ENCODE measurements around the gene C9orf78. TPM values are rescaled to one million over a fixed set of nuclear protein-coding genes. Genes with fewer than 3 reads are reported as not detected.

The C9orf78 gene
- total and polyA plus RNA-seq, 2 of the 8 experiments (the other 6 are each of a cell fraction or from before 2014, with no cell fraction given) = 17.4 to 40.6 TPM

DNA sequence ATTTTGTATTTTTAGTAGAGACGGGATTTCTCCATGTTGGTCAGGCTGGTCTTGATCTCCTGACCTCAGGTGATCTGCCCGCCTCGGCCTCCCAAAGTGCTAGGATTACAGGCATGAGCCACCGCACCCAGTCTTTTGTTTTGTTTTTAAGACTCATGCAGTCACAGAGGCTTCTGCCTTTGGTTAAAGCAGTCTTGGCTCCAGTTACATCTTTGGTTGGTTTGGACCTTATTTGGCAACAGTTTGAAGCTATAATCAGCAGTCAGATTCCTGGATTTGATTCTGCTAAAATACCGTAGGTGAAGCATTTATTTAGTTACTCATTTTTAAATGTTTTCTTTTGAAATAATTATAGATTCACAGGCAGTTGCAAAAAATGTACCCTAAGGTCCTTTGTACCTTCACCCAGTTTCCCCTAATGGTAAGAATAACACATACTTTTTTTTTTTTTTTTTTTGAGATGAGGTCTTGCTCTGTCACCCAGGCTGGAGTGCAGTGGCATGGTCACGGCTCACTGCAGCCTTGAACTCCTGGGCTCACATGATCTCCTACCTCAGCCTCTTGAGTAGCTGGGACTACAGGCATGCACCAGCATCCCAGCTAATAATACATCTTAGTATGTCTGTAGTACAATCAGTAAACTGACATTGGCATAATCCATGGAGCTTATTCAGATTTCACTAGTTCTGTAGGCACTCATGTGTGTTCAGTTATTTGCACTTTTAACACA, 15.9 kb upstream of the C9orf78 start:
- Histone ChIP-seq H3K79me2 (ENCODE audit: control insufficient read depth in 1 of 2, insufficient read depth in 2 of 2, low read length in 2 of 2) (no peaks in the 10 kb centered on the region), H3K27me3 (replicated peaks in 1 of 4; ENCODE audit: control insufficient read depth in 3 of 4, extremely low read depth in 1 of 4, insufficient read depth in 3 of 4, low read length in 3 of 4) (no peaks in the 10 kb centered on the region), H3K4me3 (ENCODE audit: extremely low read depth in 1 of 4, insufficient read depth in 2 of 4, low read depth in 3 of 4, low read length in 4 of 4) (no peak overlapping the region), H2BK120ac (replicated peaks; ENCODE audit: low read depth, low read length) (no peak overlapping the region), H2BK20ac (ENCODE audit: low read length) (no peak overlapping the region), H3K56ac (replicated peaks; ENCODE audit: insufficient read length, low read depth, low read length) (no peak overlapping the region), H3K36me3 (ENCODE audit: control insufficient read depth in 2 of 4, insufficient read depth in 4 of 4, low read length in 3 of 4) (peaks cover 0 to 9% (median 1%) of the 10 kb centered on the region in 4 experiments; a peak in 2 of 8 replicates), H4K5ac (ENCODE audit: insufficient read length, low read depth, low read length) (no peak overlapping the region), H4K91ac (replicated peaks; ENCODE audit: insufficient read length, low read length) (no peak overlapping the region), H3K18ac (ENCODE audit: extremely low read depth, low read length) (no peak overlapping the region), H4K20me1 (replicated peaks in 1 of 2; ENCODE audit: control insufficient read depth in 1 of 2, insufficient read depth in 2 of 2, low read length in 2 of 2) (peaks cover 2% of the 10 kb centered on the region in 2 experiments), H2BK15ac (ENCODE audit: low read length) (no peak overlapping the region), H3K27ac (ENCODE audit: low read depth, low read length) (no peak overlapping the region), H3K9me3 (ENCODE audit: insufficient read depth in 2 of 2, low read depth in 1 of 2, low read length in 1 of 2) (no peaks in the 10 kb centered on the region), H3K23me2 (ENCODE audit: low read depth, low read length) (no peaks in the 10 kb centered on the region), H3K14ac (ENCODE audit: insufficient read length) (no peak overlapping the region), H4K8ac (ENCODE audit: extremely low read depth, insufficient read depth, low read length) (no peak overlapping the region), H3K23ac (ENCODE audit: insufficient read length) (no peak overlapping the region), H2AK5ac (ENCODE audit: low read depth, low read length) (no peak overlapping the region), H3K4me1 (replicated peaks in 1 of 4; ENCODE audit: control insufficient read depth in 3 of 4, insufficient read depth in 4 of 4, low read length in 3 of 4) (no peaks in the 10 kb centered on the region), H3K79me1 (ENCODE audit: low read depth, low read length) (no peaks in the 10 kb centered on the region; the same call in 1 of the 2 replicates), H2AFZ (ENCODE audit: low read length) (no peak overlapping the region), H3K4ac (replicated peaks; ENCODE audit: insufficient read length, low read depth, low read length) (no peak overlapping the region), H3K9ac (replicated peaks in 1 of 4; ENCODE audit: extremely low read depth in 1 of 4, low read depth in 3 of 4, low read length in 3 of 4) (no peak overlapping the region), H2BK12ac (ENCODE audit: low read depth, low read length) (no peak overlapping the region), H3K4me2 (ENCODE audit: insufficient read depth in 1 of 2, low read depth in 2 of 2, low read length in 2 of 2) (no peak overlapping the region), H2BK5ac (ENCODE audit: low read depth, low read length) (no peak overlapping the region)
- DNase-seq (ENCODE audit: low read depth in 1 of 2, low spot score in 2 of 2) (no peak), FAIRE-seq (no peak)
- ChIA-PET CTCF (ENCODE audit: partially characterized antibody) (interaction anchor here (0.6 to 1.5 kb wide), 6 partner anchors 9 to 816 kb away, joined by 3 to 6 read pairs (median 3); no protein-coding TSS in a partner anchor), POLR2A (ENCODE audit: partially characterized antibody) (interaction anchor here (1.0 kb wide), 1 partner anchor 10 kb away, joined by 4 read pairs; no protein-coding TSS in a partner anchor)
- WGBS, 2 experiments (ENCODE audit: extremely low coverage in 1 of 2, insufficient coverage in 1 of 2, insufficient read length in 1 of 2, insufficient replicate concordance in 2 of 2, low coverage in 1 of 2, low lambda C conversion rate in 2 of 2, missing lambda C conversion rate in 1 of 2) = 93% methylated on average over 6 of the region's 6 CpGs; no CpG with 5 or more reads in 1 of the 2 experiments
- no peak for TF ChIP-seq GABPA (IDR thresholded peaks at IDR 0.05; ENCODE audit: borderline replicate concordance, insufficient read depth, low read length)
- no peak for TF ChIP-seq TAF7 (optimal IDR thresholded peaks at IDR 0.05; ENCODE audit: borderline replicate concordance, low read depth, low read length)
- no peak for TF ChIP-seq SUZ12 (IDR thresholded peaks at IDR 0.05; ENCODE audit: low read length)
- no peak for TF ChIP-seq SIX5 (IDR thresholded peaks at IDR 0.05; ENCODE audit: low read depth, low read length)
- TF ChIP-seq CTBP2 (IDR thresholded peaks at IDR 0.05; ENCODE audit: borderline replicate concordance, insufficient read depth, insufficient read length, low read length) = no peak
- no peak for TF ChIP-seq ZNF274 (IDR thresholded peaks at IDR 0.05; ENCODE audit: borderline replicate concordance, extremely low read depth, low read length)
- no peak for TF ChIP-seq JUN (IDR thresholded peaks at IDR 0.05; ENCODE audit: low read depth, low read length)
- TF ChIP-seq POLR2AphosphoS5 (IDR thresholded peaks at IDR 0.05; ENCODE audit: low read depth, low read length) = no peak
- TF ChIP-seq CHD1 (IDR thresholded peaks at IDR 0.05; ENCODE audit: low read depth, low read length) = no peak
- TF ChIP-seq, protein P1, sequence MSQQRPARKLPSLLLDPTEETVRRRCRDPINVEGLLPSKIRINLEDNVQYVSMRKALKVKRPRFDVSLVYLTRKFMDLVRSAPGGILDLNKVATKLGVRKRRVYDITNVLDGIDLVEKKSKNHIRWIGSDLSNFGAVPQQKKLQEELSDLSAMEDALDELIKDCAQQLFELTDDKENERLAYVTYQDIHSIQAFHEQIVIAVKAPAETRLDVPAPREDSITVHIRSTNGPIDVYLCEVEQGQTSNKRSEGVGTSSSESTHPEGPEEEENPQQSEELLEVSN (IDR thresholded peaks at IDR 0.05) = no peak
- no peak for TF ChIP-seq EGR1 (IDR thresholded peaks at IDR 0.05; ENCODE audit: borderline replicate concordance, low read depth, low read length)
- TF ChIP-seq GTF2F1 (IDR thresholded peaks at IDR 0.05; ENCODE audit: borderline replicate concordance, low read depth, low read length) = no peak
